HG03139 (cell line): ENCODE results near the gene TCERG1.

ENCODE experiments used
- ATAC-seq: cut with Tn5 transposase; IDR thresholded peaks from one replicate; pipeline ENCODE4 v1.9.1; 2021; ENCODE audit not compliant: unreplicated experiment

Gene TCERG1

DNA sequence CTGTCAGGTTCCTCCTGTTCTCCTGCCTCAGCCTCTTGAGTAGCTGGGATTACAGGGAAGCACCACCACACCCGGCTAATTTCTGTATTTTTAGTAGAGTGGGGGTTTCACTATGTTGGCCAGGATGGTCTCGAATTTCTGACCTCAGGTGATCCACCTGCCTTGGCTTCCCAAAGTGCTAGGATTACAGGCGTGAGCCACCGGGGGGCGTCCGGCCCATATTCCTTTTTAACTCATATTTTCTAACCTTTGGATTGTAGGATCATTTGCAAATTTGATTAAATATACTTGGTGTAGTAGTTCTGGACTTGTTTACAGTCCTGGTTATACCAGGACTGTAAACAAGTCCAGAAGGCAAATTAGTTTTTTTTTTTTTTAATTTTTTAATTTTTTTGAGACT lies 4.3 kb downstream of the TCERG1 start:
- ATAC-seq: no peak

DNA sequence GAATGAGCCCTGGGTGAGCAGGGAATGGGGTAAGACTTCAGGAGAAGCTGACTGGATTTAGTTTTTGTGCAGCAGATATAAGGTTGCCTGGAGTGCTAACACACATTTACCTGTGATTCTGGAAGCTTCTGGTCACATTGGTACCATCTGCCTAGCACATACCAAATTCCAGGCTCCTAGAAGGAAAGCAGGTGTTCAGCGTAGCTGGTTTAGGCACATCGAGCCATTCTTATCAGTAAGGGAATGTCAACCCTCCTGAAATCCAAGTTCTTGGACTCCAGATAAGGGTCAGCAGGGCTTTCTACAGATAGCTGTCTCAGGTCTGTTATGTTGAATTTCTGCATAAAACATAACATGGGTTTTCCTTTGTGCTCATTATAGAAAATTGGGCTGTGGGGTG lies 10.3 kb downstream of the TCERG1 start:
- ATAC-seq: no peak

- ATAC-seq: no peak
Observed at GRCh38 chr5:146458894-146459293, 11.8 kb downstream of the TCERG1 start.

DNA sequence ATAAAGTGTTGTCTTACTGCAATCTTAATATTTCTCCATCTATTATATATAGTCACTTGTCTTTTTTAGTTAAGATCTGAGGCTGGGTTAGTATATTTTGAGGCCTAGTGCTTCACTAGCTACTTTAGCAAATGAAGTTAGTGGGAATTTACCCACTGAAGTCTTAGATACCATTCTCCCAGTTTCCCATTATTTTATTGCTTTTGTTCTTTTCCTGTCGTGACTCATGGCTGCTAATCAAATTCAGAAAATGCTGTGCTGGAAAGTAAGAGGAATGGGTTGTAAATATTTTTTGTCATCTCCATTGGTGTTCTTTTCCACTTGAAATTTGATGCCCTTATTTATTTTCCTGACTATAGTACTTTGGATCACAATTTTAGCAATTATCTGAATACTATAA lies 14.2 kb downstream of the TCERG1 start:
- no peak for ATAC-seq

- ATAC-seq: no peak
Observed at GRCh38 chr5:146463446-146463845, 16.3 kb downstream of the TCERG1 start.

DNA sequence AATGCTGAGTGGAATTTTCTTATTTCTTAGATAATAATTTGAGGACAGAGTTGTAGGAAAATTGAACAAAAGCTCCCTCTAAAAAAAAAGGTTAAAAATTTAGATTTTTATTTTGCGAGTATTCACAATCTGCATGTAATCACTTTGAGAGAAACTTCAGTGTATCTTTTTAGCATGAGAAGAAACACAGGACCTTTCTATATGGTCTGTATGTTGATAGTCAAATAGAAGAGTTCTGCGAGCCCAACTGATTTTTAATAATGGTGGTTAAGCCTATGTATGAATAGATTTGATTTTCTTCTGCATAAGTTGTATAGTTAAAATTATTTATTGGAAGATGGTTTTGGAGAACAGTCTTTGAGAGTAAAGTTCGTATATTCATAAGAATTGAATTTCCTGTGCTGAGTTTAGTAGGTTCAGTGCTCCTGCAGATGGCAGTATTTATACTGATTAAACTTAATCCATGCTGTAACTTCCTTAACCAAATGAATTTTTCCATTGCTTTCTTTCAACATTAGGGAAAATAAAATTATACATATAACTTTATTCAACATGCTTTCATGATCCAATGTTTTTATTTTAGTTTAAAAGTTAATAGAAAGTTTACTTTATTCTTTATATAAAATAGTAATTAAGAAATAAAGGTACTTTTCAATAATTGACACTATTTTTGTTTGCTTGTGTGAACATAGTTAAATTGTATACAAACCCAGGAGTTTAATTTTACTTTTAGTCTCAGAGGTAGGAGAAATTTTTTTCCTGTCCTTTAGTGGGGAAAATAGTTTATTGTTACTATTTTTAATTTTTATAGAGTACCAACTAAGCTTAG lies 19.6 kb downstream of the TCERG1 start:
- ATAC-seq: no peak

DNA sequence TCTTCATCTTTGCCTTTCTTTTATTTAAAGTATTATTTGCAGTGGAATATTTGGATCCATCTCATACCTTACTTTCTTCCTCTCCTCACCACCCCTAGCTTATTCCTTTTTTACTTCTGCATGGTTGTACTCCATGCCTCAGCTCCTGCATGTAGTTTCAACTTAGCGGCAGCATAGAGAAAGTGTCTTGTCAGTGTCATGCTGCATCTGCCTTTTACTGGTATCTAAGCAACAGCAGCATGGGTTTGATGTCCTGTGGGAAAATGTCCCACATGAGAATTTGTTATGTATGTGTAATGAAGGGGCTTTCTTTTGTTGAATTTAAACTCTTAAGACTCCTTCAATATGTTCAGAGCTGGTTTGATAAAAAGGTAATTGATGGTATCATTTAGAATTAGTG lies 20.6 kb downstream of the TCERG1 start:
- ATAC-seq: no peak

DNA sequence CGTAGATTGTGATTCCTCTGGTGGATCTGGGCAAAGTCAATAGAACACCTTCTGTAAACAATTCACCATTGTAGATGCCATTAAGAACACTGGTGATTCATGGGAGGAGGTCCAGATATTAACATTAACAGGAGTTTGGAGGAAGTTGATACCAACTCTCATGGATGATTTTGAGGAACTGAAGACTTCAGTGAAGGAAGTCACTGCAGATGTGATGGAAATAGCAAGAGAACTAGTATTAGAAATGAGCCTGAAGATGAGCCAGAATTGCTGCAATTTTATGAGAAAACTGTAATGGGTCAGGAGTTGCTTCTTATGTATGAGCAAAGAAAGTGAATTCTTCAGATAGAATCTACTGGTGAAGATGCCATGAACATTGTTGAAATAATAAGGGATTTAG lies 26.9 kb downstream of the TCERG1 start:
- no peak for ATAC-seq

DNA sequence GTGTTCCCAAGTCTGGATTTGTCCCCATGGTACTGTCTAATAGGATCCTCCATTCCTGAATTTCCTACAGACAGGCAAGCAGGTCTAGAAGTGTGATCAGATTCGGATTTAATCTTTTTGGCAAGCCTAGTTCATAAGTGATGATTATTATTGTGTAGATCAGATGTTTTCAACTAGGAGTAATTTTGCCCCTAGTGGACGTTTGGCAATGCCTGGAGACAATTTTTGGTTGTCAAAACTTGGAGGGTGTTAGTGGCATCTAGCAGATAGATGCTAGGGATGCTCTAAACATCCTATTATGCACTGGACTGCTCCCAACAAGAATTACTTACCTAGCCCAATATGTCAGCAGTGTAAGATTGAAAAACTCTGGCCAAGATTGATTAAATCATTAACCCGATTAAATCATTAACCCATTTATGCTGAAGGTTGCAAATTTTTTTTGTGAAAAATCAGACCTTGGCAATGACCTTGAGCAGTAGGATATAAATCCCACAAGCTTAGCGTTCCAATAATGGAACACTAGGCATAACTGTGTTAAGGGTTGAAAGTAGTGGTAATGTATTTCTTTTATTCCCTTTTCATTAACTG lies 28.2 kb downstream of the TCERG1 start:
- ATAC-seq: no peak

- no peak for ATAC-seq
Observed at GRCh38 chr5:146475906-146476305, 28.8 kb downstream of the TCERG1 start.

GRCh38 chr5:146482775-146483174 lies 35.6 kb downstream of the TCERG1 start:
- ATAC-seq: no peak

GRCh38 chr5:146484714-146485391 lies 37.7 kb downstream of the TCERG1 start:
- ATAC-seq: no peak

GRCh38 chr5:146490089-146490843 lies 43.1 kb downstream of the TCERG1 start:
- ATAC-seq: no peak

GRCh38 chr5:146494656-146495055 lies 47.5 kb downstream of the TCERG1 start:
- ATAC-seq: no peak

GRCh38 chr5:146499680-146500079 lies 52.5 kb downstream of the TCERG1 start:
- no peak for ATAC-seq

DNA sequence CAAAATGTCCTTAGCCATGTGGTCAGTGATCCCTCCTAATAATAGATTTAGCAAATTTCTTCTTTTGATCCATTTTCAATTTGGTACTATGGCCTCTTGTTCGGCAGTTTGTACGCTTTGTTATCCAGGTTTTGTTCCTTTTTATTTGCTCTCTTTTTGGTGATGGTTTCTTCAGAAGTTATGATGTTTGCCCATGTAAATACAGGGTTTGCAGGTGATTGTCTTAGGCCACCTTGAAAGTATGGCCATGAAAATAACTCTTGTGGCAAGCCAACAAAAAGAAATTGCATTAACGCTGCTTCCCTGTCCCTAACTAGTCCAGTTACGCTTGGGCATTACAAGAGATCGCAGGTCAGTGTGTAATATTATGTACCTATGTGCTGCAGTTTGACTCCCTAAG lies 60.3 kb downstream of the TCERG1 start:
- ATAC-seq: no peak

DNA sequence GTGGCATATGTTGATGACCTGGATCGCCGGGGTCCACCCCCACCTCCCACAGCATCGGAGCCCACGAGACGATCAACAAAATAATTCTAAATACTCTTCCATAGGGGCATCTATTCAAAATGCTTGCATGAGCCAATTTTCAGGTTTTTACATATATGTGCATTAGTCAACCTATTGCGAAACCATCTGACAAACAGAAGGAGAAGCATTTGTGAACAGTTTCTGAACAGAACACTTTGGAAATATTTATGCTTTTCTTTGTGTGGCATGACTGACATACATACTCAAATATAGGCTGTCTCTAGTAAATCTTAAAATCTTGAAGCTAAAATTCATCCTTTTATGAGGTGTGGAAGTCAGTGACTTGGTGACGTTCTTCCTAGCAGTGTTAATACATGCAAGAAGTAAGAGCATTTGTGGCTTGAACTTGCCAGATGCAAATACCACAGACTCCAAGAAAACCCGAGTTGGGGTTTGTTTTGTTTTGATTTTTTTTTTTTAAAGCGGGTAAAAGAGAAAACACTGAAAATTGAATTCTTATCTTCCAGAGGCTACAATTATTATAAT lies 63.5 kb downstream of the TCERG1 start:
- no peak for ATAC-seq

DNA sequence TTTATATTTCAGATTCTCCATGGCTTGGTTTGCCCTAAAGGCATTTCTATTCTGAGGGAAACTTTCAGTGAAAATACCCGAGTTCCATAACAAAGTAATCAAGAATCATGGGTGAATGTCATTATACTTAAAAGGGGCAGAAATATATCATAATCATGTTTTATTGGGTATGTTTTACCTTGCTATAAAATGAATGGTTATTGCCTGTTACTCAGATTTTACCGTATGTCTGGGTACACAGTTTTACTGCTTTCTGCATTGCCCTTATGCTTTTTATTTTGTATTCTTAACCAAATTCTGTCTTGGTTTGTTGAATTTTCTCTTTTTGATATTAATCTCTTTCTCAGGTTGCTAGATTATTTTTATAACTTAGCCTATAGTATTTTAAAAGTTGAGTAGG lies 66.3 kb downstream of the TCERG1 start:
- ATAC-seq: no peak

DNA sequence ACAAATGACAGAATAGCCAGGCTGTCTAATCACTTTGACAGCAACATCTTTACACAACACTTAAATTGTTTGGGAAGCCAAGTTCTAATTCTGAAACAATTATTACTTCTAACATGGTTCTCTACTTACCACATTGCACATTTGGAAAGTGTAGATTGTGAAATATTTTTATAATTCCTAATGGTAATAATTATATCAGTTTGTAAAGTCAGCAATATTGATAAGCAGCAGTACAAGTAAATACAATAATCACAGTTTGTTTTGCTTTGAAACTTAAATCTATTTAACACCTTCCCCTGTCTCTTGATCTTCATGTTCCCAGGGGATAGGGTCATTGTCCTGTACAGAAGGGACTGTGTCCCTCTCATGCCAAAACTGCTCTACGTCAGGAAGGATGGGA lies 67.4 kb downstream of the TCERG1 start:
- no peak for ATAC-seq

DNA sequence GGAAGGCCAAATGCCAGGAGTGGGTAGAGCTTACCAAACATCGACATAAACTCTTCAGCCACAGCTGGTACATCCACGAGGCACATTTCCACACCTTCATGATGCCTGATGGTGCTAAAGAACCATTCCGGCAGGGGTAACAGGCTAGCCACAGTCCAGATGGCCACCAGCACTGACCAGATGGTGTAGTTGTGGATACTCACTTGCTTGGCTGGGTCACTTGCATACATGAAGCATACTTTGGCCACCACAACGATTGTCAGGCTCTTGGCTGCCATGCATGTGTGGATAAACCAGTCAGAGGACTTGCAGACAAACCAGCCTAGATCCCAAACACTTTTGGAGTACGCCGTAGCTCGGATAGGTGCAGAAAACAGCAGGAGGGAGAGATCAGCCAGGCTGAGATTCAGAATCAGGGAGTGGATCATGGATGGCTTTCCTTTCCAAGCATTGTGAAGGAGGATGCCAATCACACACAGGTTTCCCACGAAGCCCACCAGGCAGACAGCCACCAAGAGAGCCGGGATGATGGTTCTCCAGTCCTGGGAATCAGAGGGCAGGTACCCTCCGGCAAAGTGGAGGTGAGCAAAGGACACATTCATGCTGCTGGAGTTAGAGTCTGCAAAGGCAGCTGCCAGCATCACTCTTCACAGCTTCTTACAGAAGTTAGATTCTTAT lies 68.5 kb downstream of the TCERG1 start:
- ATAC-seq: no peak

DNA sequence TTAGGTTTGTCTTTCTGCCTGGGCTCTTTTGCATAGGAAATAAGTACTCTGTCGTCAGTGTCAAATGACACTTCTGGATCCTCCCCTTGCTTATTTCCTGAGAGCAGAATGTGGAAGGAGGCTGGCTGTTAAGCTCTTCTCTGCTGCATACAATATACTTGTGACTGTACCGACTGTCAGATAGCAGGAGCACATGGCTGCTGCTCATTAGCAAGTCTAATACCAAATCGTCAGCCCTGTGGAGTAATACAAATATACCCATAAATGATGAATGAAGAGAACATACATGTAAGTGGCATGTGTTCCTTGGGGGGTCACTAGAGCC lies 69.0 kb downstream of the TCERG1 start, which contains the start of gene GPR151:
GPR151 (minus strand) TSS at position 40 of the 325 bp plus-strand sequence. CDS start 77 bp downstream, outside the sequence.
- ATAC-seq: no peak
